HEK293 (cell line): ENCODE measurements around the gene PPFIA3.

Experiments used
- EGR2 ChIP-seq: fragments of 450-650 bp; formaldehyde crosslinking; IDR thresholded peaks from 2 replicates; pipeline ENCODE4 v1.5.1; 2016; ENCODE audit warnings: low read depth, missing biosample characterization, missing genetic modification characterization
- HIC1 ChIP-seq: fragments of 450-650 bp; formaldehyde crosslinking; IDR thresholded peaks from 2 replicates; pipeline ENCODE4 v1.5.1; 2016; ENCODE audit warnings: missing biosample characterization, missing genetic modification characterization
- PRDM10 ChIP-seq: fragments of 450-650 bp; formaldehyde crosslinking; IDR thresholded peaks from 2 replicates; pipeline ENCODE4 v1.5.1; 2016; ENCODE audit warnings: missing biosample characterization, missing genetic modification characterization
- REST ChIP-seq: fragments of 450-650 bp; formaldehyde crosslinking; IDR thresholded peaks from 2 replicates; pipeline ENCODE4 v1.5.1; 2016; ENCODE audit warnings: missing biosample characterization, missing genetic modification characterization
- SETDB1 ChIP-seq: IDR thresholded peaks from one replicate; pipeline ENCODE4 v1.6.1; 2017; ENCODE audit warnings: mild to moderate bottlenecking, low read length, moderate library complexity, mixed read lengths; ENCODE audit not compliant: insufficient read length
- TCF7L2 ChIP-seq: IDR thresholded peaks from 2 replicates; pipeline ENCODE4 v1.6.1; 2011; ENCODE audit warnings: low read depth, mild to moderate bottlenecking, inconsistent platforms, low read length, moderate library complexity, borderline replicate concordance
- TSHZ1 ChIP-seq: fragments of 450-650 bp; formaldehyde crosslinking; IDR thresholded peaks from 2 replicates; pipeline ENCODE4 v1.5.1; 2016; ENCODE audit warnings: missing biosample characterization, missing genetic modification characterization, borderline replicate concordance
- ZBTB20 ChIP-seq: fragments of 450-650 bp; formaldehyde crosslinking; IDR thresholded peaks from 2 replicates; pipeline ENCODE4 v1.5.1; 2016; ENCODE audit warnings: missing biosample characterization, missing genetic modification characterization
- ZNF146 ChIP-seq: fragments of 450-650 bp; formaldehyde crosslinking; IDR thresholded peaks from 2 replicates; pipeline ENCODE4 v1.5.1; 2016; ENCODE audit warnings: missing biosample characterization, missing genetic modification characterization
- ZNF148 ChIP-seq: fragments of 450-650 bp; formaldehyde crosslinking; IDR thresholded peaks from 2 replicates; pipeline ENCODE4 v1.5.0; 2017; ENCODE audit warnings: missing biosample characterization, missing genetic modification characterization, borderline replicate concordance
- ZNF366 ChIP-seq: fragments of 450-650 bp; formaldehyde crosslinking; conservative IDR thresholded peaks from 2 replicates; pipeline ENCODE4 v1.5.1; 2016; ENCODE audit warnings: missing biosample characterization, missing genetic modification characterization
- ZNF426 ChIP-seq: fragments of 450-650 bp; formaldehyde crosslinking; IDR thresholded peaks from 2 replicates; pipeline ENCODE4 v1.5.1; 2017; ENCODE audit warnings: missing biosample characterization, missing genetic modification characterization, mild to moderate bottlenecking, inconsistent platforms, moderate library complexity
- ZNF518A ChIP-seq: fragments of 450-650 bp; formaldehyde crosslinking; conservative IDR thresholded peaks from 2 replicates; pipeline ENCODE4 v1.5.1; 2016; ENCODE audit warnings: low read depth, missing biosample characterization, missing genetic modification characterization
- ZNF585B ChIP-seq: fragments of 450-650 bp; formaldehyde crosslinking; IDR thresholded peaks from 2 replicates; pipeline ENCODE4 v1.5.1; 2016; ENCODE audit warnings: missing biosample characterization, missing genetic modification characterization
- ZNF629 ChIP-seq: fragments of 450-650 bp; formaldehyde crosslinking; IDR thresholded peaks from 2 replicates; pipeline ENCODE4 v1.5.1; 2017; ENCODE audit warnings: missing biosample characterization, missing genetic modification characterization
- ZNF664 ChIP-seq: fragments of 450-650 bp; formaldehyde crosslinking; IDR thresholded peaks from 2 replicates; pipeline ENCODE4 v1.5.1; 2016; ENCODE audit warnings: missing biosample characterization, missing genetic modification characterization
- ZNF76 ChIP-seq: fragments of 450-650 bp; formaldehyde crosslinking; IDR thresholded peaks from 2 replicates; pipeline ENCODE4; 2016; ENCODE audit warnings: low read depth, missing biosample characterization, missing genetic modification characterization, borderline replicate concordance

The PPFIA3 gene

GRCh38 chr19:49155820-49156346 is 36.5 kb downstream of the PPFIA3 start (continued):
- TF ChIP-seq REST (tag by site-specific recombination), result no peak
- TF ChIP-seq ZNF585B (tag by site-specific recombination), result no peak
- TF ChIP-seq HIC1, result no peak
- TF ChIP-seq ZNF629 (tag by site-specific recombination), result no peak
- no peak for TF ChIP-seq TSHZ1
- no peak for TF ChIP-seq SETDB1
- no peak for TF ChIP-seq ZNF518A (tag by site-specific recombination)
- TF ChIP-seq ZNF426 (tag by site-specific recombination), result no peak
- no peak for TF ChIP-seq ZNF76 (tag by site-specific recombination)
- TF ChIP-seq PRDM10 (tag by site-specific recombination), result peak; percentile 86
- no peak for TF ChIP-seq EGR2 (tag by site-specific recombination)
- TF ChIP-seq ZNF146 (tag by site-specific recombination), result no peak
- no peak for TF ChIP-seq ZNF148 (tag by site-specific recombination)
- TF ChIP-seq TCF7L2, result no peak
- no peak for TF ChIP-seq ZNF664 (tag by site-specific recombination)
- 0 out of 2 replicates have a peak, but pooled peaks have one; percentile 35 for TF ChIP-seq ZBTB20 (tag by site-specific recombination)
- 0 out of 2 replicates have a peak, but pooled peaks have one; percentile 28 for TF ChIP-seq ZNF366 (tag by site-specific recombination)
